GM13977 (cell line): ENCODE results near the gene IMMP2L.

Source experiments
- DNase-seq: peaks from one replicate; pipeline ENCODE4 v3.0.0; 2012; ENCODE audit warnings: low spot score
- in situ Hi-C: fragments of 300-500 bp; cut with MboI; formaldehyde crosslinking; loops from one replicate; pipeline ENCODE4 v1.12.0; 2022; ENCODE audit warnings: low sequenced_read_pairs, low pct_unique_long_range_greater_than_20kb, mixed read lengths, inconsistent platforms; ENCODE audit not compliant: unreplicated experiment
- TF ChIP-seq, protein P1 (sequence below): IDR thresholded peaks from 2 replicates; pipeline ENCODE4 v1.5.1; 2012; ENCODE audit warnings: mild to moderate bottlenecking, control low read depth; ENCODE audit not compliant: insufficient read depth; ENCODE audit errors: extremely low read depth, missing control alignments

The IMMP2L gene

GRCh38 chr7:111405621-111406020 is 156.7 kb downstream of the IMMP2L start:
- DNase-seq, result no peak
- in situ Hi-C loops, result no loop called here
- TF ChIP-seq, protein P1, sequence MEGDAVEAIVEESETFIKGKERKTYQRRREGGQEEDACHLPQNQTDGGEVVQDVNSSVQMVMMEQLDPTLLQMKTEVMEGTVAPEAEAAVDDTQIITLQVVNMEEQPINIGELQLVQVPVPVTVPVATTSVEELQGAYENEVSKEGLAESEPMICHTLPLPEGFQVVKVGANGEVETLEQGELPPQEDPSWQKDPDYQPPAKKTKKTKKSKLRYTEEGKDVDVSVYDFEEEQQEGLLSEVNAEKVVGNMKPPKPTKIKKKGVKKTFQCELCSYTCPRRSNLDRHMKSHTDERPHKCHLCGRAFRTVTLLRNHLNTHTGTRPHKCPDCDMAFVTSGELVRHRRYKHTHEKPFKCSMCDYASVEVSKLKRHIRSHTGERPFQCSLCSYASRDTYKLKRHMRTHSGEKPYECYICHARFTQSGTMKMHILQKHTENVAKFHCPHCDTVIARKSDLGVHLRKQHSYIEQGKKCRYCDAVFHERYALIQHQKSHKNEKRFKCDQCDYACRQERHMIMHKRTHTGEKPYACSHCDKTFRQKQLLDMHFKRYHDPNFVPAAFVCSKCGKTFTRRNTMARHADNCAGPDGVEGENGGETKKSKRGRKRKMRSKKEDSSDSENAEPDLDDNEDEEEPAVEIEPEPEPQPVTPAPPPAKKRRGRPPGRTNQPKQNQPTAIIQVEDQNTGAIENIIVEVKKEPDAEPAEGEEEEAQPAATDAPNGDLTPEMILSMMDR, result no peak

GRCh38 chr7:111401516-111401915 is 160.8 kb downstream of the IMMP2L start:
- no peak for DNase-seq
- in situ Hi-C loops, result no loop called here
- TF ChIP-seq, protein P1, result no peak

DNA sequence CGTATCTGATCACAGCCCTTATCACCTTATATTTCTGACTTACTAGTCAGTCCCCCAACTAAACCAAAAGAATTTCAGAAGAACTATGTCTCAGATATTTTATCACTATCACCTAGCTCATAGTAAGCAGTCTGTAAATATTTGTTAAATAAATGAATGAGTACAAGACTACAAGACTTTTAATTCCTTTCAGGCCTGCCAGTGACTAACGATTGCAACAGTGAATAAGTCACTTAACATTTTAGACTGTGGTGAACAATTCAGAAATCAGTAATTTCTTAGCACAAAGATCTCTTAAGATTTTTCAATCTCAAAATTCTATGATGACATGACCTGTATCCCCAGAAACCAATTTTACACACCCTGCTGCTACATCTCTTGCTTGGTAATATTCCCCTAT is 162.2 kb downstream of the IMMP2L start:
- DNase-seq, result no peak
- TF ChIP-seq, protein P1, result no peak
- in situ Hi-C loops, result no loop called here

- in situ Hi-C loops, result no loop called here
- TF ChIP-seq, protein P1, result no peak
- no peak for DNase-seq
Observed at GRCh38 chr7:111394891-111395290, 167.4 kb downstream of the IMMP2L start.

- TF ChIP-seq, protein P1, result no peak
- no peak for DNase-seq
- in situ Hi-C loops, result no loop called here
Observed at GRCh38 chr7:111393011-111393754, 169.1 kb downstream of the IMMP2L start.

DNA sequence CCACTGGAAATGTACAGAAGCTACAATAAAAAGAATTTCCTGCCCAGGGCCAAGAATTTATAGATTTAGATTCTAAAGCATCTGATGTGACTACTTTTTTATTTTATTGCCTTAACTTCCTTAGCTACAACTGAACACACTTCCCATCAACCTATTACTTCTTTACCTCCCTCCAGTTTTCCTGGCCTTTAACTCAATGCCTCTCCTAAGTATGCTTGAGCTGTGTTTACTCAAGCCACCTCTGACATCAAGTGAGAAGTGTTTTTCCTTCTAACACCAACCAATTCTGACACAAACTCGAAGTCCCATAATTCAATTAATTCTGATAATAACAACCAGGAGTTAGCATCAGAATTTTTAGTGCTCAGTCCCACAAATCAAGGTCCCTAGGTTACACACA is 170.0 kb downstream of the IMMP2L start:
- TF ChIP-seq, protein P1, result no peak
- no peak for DNase-seq
- in situ Hi-C loops, result no loop called here
